Stimulated activated CD4-positive, alpha-beta T cell treated with anti-CD3 and anti-CD28 coated beads, Interleukin-15, amount 100 ng/mL, for 48 hours (primary cell): ENCODE results near the gene USP54.
"Not testable (repeated sequence)": the region's sequence is repeated elsewhere in the genome, so short reads cannot be mapped to it uniquely, and the experiment has no call there.

Source experiments
- DNase-seq, 2 donors: peaks; one replicate each; pipeline ENCODE4 v3.0.0-alpha.2; 2020; ENCODE audit warnings: low read depth in 2 of 2

USP54 gene, protein sequence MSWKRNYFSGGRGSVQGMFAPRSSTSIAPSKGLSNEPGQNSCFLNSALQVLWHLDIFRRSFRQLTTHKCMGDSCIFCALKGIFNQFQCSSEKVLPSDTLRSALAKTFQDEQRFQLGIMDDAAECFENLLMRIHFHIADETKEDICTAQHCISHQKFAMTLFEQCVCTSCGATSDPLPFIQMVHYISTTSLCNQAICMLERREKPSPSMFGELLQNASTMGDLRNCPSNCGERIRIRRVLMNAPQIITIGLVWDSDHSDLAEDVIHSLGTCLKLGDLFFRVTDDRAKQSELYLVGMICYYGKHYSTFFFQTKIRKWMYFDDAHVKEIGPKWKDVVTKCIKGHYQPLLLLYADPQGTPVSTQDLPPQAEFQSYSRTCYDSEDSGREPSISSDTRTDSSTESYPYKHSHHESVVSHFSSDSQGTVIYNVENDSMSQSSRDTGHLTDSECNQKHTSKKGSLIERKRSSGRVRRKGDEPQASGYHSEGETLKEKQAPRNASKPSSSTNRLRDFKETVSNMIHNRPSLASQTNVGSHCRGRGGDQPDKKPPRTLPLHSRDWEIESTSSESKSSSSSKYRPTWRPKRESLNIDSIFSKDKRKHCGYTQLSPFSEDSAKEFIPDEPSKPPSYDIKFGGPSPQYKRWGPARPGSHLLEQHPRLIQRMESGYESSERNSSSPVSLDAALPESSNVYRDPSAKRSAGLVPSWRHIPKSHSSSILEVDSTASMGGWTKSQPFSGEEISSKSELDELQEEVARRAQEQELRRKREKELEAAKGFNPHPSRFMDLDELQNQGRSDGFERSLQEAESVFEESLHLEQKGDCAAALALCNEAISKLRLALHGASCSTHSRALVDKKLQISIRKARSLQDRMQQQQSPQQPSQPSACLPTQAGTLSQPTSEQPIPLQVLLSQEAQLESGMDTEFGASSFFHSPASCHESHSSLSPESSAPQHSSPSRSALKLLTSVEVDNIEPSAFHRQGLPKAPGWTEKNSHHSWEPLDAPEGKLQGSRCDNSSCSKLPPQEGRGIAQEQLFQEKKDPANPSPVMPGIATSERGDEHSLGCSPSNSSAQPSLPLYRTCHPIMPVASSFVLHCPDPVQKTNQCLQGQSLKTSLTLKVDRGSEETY (N-terminal part only)

DNA sequence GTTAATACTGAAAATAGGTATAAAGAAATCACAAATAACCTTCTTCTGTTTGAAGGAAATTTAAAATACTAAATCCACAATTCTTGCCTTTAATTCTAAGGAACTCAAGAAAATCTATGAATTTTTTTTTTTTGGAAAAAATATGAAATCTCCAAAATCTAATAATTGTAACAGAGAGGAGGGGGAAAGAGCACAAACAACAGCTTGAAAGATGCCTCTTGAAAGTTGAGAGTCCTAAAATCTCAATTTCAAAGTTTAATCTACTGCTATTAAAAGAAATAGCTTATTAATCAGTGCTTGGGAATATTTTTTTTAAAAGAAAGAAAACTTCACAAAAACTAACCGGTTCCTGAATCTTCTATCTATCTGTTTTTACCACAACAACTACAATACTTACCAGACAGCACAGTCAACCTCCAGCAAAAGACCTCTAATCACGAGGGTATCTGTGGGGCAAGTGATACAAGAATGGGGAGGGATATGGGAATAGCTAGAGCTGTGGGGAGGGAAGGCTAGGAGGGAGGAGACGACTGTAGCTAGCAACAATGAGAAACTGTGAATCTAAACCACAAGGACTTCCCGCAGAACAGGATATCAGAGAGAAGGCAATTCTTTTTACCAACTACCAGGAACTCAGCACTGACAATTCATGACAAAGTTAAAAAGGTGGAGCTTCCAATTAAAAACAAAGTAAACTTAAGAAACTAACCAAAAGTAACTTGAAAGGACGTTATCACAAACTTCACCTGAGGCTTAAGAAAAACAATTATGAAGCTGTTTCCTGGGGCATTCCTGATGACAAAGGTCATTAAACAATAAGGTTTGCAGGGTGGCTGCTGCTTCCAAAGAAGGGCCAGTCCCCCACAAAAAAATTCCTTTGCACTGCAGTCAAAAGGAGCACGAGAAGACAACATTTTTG lies at the start of gene USP54:
USP54 (minus strand) TSS at position 462 of the 919 bp plus-strand sequence. CDS start 15,684 bp downstream, outside the sequence.
- no peak for DNase-seq

DNA sequence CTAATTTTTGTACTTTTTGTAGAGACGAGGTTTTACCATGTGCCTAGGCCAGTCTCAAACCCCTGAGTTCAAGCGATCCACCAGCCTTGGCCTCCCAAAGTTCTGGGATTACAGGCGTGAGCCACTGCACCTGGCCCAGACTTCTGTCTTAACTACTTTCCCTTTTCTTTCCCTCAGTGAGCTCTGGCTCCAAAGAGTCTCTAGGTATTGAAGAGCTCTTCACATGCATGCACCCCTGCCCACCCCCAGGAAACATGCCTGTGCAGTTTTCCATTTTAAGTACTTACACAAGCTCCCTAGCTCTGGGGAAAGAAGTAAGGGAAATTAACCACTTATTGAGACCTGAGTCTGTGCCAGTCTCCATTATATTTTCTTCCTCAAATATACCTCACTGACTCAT lies 48.1 kb upstream of the USP54 start:
- no peak for DNase-seq

DNA sequence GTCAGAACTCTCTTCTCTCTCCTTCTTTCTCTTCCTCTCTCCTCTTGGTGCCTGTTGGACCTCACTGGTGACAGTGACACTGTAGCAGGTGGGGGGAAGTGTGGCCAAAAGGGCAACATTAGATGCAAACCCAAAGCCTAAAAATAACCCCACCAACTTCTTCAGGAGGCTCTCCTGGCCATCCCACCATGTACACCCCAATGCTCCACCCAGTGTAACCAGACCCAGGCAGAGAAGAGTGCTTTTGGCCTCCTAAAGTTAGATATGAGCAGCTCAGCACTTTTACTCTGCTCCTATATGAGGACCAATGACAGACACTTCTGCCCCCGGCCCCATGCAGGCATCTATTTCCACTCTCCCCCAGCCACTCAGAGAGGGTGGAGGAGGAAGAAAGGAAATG lies 44.6 kb upstream of the USP54 start:
- no peak for DNase-seq

DNA sequence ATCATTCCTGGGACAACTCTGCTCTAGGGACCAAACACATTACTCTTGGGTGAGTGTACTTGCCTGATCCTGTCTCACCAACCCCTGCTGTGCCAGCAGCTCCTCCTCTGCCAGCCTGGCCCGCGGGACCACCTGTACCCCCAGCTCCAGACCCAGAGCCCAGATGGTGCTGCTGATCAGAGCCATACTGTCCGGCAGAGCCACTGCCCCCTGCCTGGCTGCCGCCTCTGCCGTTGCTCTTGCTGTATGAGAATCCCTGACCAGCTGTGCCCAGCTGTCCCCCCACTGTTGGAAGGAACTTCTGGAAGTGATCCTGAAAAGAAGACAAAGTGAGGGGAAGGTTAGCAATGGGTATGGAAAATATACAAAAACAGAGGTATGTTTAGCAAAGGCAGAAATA lies 43.3 kb upstream of the USP54 start:
- DNase-seq, result no peak

DNA sequence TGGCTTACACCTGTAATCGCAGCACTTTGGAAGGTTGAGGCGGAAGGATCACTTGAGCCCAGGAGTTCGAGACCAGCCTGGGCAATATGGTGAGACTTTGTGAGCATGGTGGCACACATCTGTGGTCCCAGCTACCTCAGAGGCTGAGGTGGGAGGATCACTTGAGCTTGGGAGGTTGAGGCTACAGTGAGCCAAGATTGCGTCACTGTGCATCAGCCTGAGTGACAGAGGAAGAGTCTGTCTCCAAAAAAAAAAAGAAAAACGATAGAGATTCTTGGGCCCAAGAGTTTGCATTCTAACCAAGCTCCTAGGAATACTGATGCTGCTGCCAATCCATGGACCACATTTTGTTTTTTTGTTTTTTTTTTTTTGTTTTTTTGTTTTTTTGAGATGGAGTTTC lies 38.0 kb upstream of the USP54 start:
- DNase-seq, result no peak

DNA sequence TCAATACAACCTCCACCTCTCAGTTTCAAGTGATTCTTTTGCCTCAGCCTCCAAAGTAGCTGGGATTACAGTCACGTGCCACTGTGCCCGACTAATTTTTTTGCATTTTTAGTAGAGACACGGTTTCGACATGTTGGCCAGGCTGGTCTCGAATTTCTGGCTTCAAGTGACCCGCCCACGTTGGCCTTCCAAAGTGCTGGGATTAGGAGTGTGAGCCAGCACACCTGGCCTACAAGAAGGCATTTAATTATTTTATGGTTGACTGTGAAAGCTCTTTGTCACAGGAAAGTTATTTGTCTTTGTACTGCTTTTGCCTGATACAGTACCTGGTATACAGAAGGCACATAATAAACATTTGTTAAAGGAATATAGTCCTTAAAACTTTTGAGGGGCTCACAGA lies 37.3 kb upstream of the USP54 start:
- no peak for DNase-seq

DNA sequence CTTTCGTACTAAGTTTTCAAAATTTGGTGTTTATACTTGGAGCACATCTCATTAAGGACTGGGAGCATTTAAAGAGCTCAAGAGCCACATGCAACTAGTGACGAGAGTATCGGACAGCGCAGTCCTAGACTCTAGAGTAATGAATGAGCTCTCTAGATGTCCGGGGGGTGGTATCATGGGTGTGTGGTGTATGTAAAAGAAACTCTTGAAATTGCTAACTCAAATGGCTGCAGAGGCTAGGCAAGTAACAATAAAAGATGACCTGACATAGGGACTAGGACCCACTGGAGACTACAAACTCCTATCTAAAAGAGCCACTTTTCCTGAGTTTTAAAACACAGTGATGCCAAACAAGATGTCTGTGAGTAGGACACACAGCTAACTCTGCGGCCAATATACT lies 36.2 kb upstream of the USP54 start:
- DNase-seq, result no peak

DNA sequence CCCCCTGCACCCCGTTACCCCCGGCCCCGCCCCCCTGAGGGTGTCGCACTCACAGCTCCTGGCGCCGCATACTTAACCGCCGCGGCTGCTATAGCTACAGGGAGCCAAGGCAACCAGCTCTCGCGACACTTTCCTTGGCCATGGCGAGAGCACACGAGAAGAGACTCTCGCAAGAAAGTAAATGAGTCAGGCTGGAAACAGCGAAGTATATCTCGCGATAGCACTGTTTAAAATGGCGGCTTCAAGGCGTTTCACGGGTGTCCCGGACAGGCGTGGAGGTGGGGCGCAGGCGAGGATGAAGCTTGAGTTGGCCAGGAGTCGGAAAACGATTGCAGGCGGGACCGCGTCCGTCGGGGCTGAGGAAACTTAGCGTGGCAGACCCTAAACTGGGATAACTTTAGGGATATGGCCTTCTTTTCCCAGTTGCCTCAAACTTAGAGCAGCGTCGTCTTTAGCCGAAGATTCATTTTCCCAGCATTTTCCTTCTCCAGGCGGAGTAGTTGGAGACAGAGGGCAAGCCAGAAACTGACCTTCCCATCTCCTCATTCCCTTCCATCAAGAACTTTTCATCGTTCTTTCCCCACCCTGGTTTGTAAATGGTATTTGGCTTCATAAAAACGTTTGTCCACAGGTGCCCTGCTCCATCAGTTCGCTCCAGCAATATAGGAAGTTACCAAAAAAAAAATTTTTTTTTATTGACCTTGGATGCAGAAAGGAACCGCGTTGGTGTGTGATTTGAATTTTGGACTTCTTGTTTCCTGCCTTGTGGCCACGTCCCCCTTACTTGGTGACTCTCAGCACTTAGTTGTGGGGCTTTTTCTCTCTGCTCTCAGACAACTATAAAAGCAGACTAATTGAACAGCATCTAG lies 35.0 kb upstream of the USP54 start:
- peak; percentile 88 to 91 for DNase-seq

DNA sequence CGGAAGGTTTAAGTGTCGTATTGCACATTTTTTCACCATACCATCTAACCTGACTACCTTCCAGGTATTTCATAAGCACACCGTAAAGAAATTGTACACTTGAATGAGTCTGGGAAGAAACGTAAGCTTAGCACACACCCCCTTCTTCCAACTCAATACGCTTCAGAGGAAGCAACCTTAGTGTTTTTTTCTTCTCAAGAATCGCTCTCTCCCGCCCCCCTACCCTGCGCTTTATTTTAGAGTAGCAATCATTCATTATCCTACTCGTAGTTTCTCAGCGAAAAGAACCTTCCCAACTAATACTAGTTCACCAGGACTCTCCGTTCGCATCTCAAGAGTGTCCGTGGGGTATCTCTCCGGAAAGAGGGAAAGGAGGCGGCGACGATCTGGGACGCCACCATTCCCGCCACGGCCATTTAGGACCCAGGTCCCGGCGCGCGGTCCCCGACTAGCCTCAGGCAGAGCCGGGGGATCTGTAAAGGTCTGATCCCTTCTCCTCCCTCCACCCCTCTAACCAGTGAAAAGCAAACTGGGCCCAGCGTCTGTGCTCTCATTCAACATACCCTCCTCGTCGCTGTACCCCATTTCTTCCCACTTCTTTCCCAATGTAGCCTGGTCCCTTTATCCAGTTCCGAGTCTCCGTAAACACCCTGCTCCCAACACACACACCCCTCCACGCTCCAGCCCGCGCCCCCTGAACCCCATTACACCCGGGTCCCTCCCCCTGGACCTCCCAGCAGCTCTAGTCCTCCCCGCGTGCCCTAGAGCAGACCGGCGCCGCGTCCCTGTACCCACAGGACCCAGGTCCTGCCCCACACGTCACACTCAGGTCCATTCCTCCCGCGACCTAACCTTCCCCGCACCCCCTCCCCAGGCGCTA lies 34.1 kb upstream of the USP54 start:
- DNase-seq, result no peak

DNA sequence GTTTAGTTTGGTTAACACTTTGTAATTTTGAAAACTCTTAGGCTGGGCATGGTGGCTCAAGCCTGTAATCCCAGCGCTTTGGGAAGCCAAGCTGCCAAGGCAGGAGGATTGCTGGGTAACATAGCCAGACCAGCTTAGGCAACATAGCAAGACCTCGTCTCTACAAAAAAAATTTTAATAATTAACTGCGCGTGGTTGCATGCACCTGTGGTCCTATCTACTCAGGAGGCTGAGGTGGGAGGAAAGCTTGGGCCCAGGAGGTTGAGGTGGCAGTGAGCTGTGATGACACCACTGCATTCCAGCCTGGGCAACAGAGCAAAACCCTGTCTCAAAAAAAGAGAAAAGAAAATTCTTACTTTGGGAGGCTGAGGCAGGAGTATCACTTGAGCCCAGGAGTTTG lies 31.9 kb upstream of the USP54 start:
- no peak for DNase-seq

DNA sequence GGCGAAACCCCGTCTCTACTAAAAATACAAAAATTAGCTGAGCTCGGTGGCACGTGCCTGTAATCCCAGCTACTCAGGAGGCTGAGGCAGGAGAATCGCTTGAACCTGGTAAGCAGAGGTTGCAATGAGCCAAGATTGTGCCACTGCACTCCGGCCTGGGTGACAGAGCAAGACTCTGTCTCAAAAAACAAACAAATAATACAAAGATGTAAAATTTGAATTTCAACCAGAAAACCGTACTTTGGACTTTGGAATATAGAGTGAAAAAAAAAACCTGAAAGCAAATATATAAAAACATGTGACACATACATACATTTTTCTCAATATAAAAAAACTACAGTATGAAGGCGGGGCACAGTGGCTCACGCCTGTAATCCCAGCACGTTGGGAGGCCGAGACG lies 29.8 kb upstream of the USP54 start:
- DNase-seq, result not testable (repeated sequence)

DNA sequence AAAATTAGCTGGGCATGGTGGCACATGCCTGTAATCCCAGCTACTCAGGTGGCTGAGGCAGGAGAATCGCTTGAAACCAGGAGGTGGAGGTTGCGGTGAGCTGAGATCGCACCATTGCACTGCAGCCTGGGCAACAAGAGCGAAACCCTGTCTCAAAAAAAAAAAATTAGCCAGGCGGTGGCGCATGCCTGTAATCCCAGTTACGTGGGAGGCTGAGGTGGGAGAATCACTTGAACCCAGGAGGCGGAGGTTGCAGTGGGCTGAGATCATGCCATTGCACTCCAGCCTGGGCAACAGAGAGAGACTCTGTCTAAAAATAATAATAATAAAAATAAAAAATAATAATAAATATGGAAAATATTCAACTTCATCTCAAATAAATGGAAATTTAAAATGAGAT lies 26.0 kb upstream of the USP54 start:
- DNase-seq, result not testable (repeated sequence)

DNA sequence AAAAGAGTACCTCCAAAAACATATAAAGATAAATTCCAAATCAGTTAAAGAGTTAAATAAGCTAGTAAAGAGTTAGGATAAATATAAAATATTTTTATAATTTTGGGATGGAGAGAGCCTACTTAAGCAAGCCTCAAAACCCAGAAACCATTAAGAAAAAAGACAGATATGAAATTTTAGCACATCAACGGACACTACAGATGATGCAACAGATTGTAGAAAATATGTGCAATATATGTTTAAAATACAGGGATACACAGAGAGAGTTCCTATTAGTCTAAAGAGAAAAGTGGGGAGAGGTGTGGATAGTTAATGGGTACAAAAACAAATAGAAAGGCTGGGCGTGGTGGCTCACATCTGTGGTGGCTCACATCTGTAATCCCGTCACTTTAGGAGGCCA lies 23.6 kb upstream of the USP54 start:
- no peak for DNase-seq

DNA sequence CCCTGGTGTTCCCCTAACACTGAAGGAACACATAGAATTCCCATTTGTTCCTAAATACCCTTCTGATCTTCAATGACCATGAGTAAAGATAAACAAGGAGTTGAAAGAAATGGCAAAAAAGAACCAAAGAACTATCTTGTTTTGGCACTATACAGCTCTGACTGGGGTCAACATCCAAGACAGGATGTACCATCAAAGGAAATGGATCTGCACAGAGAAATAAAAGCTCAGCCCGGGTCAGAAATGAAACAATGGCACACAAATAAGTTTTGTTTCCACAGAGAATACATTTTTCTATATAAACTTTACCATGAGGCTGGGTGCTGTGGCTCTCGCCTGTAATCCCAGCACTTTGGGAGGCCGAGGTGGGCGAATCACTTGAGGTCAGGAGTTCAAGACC lies 18.0 kb upstream of the USP54 start:
- DNase-seq, result no peak

DNA sequence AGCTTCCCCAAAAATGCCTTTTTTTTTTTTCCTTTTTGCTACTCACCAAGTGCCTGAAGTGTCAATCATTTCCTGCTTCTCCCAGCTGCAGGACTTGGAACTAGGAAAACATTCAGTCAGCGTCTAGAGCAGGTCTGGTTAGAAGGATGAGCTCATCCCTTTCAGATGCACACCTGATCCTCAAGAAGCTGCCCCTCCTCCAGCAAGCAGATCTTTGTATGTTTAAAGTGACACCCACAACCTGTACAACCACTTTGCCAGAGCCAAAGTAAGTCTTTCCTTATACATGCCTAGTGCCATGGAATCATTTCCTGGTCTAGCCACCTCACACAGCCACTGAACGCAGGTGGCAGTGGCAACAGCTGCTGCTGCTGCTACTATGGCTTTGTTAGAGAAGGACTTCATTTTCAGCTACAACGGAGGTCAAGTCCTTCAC lies 10.4 kb upstream of the USP54 start:
- no peak for DNase-seq

DNA sequence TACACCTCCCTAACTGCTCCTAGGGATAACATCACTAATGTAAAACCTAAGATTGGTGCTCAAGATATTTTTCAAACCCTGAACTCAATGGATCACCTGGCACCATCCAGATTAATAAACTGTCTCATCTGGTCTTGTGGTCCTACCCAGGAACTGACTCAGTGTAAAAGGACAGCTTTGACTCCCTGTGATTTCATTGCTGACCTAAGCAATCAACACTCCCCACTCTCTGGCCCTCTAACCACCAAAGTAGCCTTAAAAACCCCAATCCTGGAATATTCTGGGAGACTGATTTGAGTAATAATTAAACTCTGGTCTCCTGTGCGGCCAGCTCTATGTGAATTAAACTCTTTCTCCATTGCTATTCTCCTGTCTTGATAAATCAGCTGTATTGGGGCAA lies 6.2 kb upstream of the USP54 start:
- DNase-seq, result no peak

DNA sequence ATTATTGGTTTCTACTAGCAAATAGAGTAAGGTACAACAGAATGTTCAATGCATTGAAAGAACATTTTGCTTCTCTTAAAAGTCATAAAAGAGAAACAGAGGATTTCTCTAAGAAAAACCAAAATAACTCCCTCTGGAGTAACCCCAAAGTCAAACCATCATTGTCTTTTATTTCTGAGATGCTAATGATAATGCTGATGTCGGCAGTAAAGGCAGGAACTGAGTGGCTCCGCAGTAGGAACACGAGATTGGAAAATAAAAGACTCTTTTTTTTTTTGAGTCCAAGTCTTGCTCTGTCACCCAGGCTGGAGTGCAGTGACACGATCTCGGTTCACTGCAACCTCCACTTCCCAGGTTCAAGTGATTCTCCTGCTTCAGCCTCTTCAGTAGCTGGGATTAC lies 2.7 kb upstream of the USP54 start:
- no peak for DNase-seq

DNA sequence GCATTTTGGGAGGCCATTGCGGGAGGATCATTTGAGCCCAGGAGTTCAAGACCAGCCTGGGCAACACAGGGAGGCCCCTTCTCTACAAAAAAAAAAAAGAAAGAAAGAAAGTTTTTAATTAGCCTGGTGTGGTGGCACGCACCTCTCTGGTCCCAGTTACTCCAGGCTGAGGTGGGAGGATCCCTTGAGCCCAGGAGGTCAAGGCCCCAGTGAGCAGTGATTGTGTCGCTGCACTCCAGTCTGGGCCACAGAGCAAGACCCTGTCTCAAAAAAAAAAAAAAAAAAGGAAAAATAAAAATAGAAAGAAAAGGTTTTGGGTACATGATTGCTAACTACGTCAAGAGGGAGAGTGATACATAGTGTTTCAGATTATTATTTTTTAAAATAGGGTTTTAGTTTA lies 2.0 kb upstream of the USP54 start:
- no peak for DNase-seq

DNA sequence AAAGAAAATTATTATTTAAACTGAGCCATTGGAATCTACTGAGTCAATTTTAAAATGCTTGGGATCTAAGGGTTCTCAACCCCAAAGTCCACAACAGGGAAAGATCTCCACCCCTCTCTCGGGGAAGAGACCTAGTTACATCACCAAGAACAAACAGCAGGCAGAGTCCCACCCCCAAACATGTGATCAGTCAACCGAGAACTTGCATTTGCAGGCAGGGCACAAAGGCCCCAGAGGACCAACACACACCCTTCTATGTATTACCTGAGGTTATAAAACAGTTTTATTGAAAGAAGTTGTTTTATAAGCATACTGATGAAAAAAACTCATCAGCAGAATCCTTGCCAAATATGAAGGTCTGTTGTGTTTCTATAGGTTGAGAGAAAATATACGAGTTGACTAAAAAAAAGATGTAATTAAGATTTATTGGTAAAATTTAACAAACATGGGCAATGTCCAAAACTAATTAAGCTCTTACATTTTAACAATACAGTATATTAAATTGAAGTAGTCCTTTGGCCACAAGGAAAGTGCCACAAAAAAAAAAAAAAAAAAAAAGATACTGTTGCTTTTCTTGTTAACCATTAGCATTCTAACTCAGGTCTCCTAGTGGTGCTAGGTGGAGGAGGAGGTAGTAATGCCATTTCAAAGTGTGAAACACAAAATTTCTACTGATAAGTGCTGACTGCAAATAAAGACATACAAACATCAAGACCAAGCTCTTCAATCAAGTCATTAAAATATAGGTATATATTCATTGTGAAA lies 975 bp upstream of the USP54 start:
- DNase-seq, result no peak
